ENCODE results near the gene ANKRD40. TPM values are rescaled to one million over a fixed set of nuclear protein-coding genes. Genes with fewer than 3 reads are reported as not detected.

Gene ANKRD40, protein sequence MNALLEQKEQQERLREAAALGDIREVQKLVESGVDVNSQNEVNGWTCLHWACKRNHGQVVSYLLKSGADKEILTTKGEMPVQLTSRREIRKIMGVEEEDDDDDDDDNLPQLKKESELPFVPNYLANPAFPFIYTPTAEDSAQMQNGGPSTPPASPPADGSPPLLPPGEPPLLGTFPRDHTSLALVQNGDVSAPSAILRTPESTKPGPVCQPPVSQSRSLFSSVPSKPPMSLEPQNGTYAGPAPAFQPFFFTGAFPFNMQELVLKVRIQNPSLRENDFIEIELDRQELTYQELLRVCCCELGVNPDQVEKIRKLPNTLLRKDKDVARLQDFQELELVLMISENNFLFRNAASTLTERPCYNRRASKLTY
- 50.6 and 53.4 TPM in 2 replicates for total RNA-seq (ENCODE audit: low replicate concordance)

- H3F3A ChIP-seq (ENCODE audit: low read depth): peaks cover 22% of the 10 kb centered on the region
- no peaks in the 10 kb centered on the region for H3K27me3 ChIP-seq
- TF ChIP-seq EZH2phosphoT487 (IDR thresholded peaks at IDR 0.05) (peak; percentile 28), EZH2 (IDR thresholded peaks at IDR 0.05) (no peak)
- no peaks in the 10 kb centered on the region for H3K9me3 Mint-ChIP-seq
- peak within 1 kb of the TSS; percentile 97 for H2AFZ ChIP-seq (replicated peaks)
- peaks cover 2% of the 10 kb centered on the region for H3K27me3 Mint-ChIP-seq (ENCODE audit: insufficient read depth, low read depth)
- H3K9ac ChIP-seq: peak within 1 kb of the TSS; percentile 74
- peaks cover 9% of the 10 kb centered on the region for H3K36me3 Mint-ChIP-seq
- peaks cover 13% of the 10 kb centered on the region for H3K4me1 ChIP-seq
- H3K4me2 ChIP-seq: peak within 1 kb of the TSS; percentile 94
- peak within 1 kb of the TSS; percentile 96 for H3K27ac Mint-ChIP-seq
- H3K4me1 Mint-ChIP-seq: peaks cover 28% of the 10 kb centered on the region
- H3K4me3 ChIP-seq: peak within 1 kb of the TSS; percentile 62
- peak within 1 kb of the TSS; percentile 86 for H3K27ac ChIP-seq
- peak; percentile 88 for DNase-seq (ENCODE audit: low spot score)
- H3K9me3 ChIP-seq (ENCODE audit: low read depth): no peaks in the 10 kb centered on the region
- peak within 1 kb of the TSS; percentile 94 for H3K4me3 Mint-ChIP-seq
- H3K79me2 ChIP-seq (ENCODE audit: low read depth): peaks cover 55% of the 10 kb centered on the region
- H4K20me1 ChIP-seq (ENCODE audit: low read depth): peaks cover 10% of the 10 kb centered on the region
- no peaks in the 10 kb centered on the region for H3K36me3 ChIP-seq
Observed at GRCh38 chr17:50707289-50708049, at the start of gene ANKRD40. ANKRD40 (minus strand) TSS chr17:50707914; CDS start chr17:50707654, 260 bp downstream.

GRCh38 chr17:50754521-50754920, 46.8 kb upstream of the ANKRD40 start:
- no peak overlapping the region for H3K27ac ChIP-seq
- H3K4me3 ChIP-seq: no peak overlapping the region
- H3K27me3 ChIP-seq: no peaks in the 10 kb centered on the region
- Mint-ChIP-seq H3K27ac (no peak overlapping the region), H3K4me3 (no peak overlapping the region), H3K36me3 (peaks cover 13% of the 10 kb centered on the region), H3K9me3 (no peaks in the 10 kb centered on the region), H3K4me1 (peaks cover 3% of the 10 kb centered on the region), H3K27me3 (ENCODE audit: insufficient read depth, low read depth) (no peaks in the 10 kb centered on the region)
- peaks cover 67% of the 10 kb centered on the region for H3F3A ChIP-seq (ENCODE audit: low read depth)
- TF ChIP-seq EZH2 (IDR thresholded peaks at IDR 0.05): no peak
- no peak for TF ChIP-seq EZH2phosphoT487 (IDR thresholded peaks at IDR 0.05)
- TF ChIP-seq, protein P1, sequence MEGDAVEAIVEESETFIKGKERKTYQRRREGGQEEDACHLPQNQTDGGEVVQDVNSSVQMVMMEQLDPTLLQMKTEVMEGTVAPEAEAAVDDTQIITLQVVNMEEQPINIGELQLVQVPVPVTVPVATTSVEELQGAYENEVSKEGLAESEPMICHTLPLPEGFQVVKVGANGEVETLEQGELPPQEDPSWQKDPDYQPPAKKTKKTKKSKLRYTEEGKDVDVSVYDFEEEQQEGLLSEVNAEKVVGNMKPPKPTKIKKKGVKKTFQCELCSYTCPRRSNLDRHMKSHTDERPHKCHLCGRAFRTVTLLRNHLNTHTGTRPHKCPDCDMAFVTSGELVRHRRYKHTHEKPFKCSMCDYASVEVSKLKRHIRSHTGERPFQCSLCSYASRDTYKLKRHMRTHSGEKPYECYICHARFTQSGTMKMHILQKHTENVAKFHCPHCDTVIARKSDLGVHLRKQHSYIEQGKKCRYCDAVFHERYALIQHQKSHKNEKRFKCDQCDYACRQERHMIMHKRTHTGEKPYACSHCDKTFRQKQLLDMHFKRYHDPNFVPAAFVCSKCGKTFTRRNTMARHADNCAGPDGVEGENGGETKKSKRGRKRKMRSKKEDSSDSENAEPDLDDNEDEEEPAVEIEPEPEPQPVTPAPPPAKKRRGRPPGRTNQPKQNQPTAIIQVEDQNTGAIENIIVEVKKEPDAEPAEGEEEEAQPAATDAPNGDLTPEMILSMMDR (IDR thresholded peaks at IDR 0.05): no peak
- H2AFZ ChIP-seq (replicated peaks): no peak overlapping the region
- H3K9ac ChIP-seq: no peak overlapping the region
- H3K79me2 ChIP-seq (ENCODE audit: low read depth): no peaks in the 10 kb centered on the region
- H3K4me2 ChIP-seq: no peak overlapping the region
- H3K9me3 ChIP-seq (ENCODE audit: low read depth): no peaks in the 10 kb centered on the region
- peaks cover 47% of the 10 kb centered on the region for H3K36me3 ChIP-seq
- H3K4me1 ChIP-seq: no peaks in the 10 kb centered on the region
- DNase-seq (ENCODE audit: low spot score): no peak
- H4K20me1 ChIP-seq (ENCODE audit: low read depth): peaks cover 6% of the 10 kb centered on the region

DNA sequence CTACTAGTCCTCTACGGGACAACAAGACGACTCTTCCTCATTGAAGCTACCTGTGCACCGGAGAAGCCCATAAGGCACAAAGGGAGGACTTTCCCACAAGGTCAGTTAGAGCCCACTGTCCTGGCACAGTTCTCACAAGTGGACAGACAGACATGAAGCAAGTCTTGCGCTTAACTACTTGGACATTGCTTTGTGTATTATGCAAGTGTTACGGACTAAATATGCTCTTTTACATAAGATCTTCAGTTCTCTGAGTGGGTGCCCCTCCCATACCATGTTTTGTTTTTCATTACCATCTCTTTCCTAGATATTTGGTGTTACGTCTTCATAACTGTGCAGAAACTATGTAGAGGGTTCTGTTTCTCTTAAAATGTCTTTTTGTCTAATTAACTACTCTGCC, 41.5 kb upstream of the ANKRD40 start:
- DNase-seq (ENCODE audit: low spot score): no peak
- Histone ChIP-seq H3K4me1 (no peaks in the 10 kb centered on the region), H3F3A (ENCODE audit: low read depth) (peaks cover 47% of the 10 kb centered on the region), H3K27ac (no peak overlapping the region), H3K9ac (no peak overlapping the region), H2AFZ (replicated peaks) (no peak overlapping the region), H3K36me3 (peaks cover 70% of the 10 kb centered on the region), H3K27me3 (no peaks in the 10 kb centered on the region), H3K4me2 (no peak overlapping the region), H4K20me1 (ENCODE audit: low read depth) (peaks cover 29% of the 10 kb centered on the region), H3K4me3 (no peak overlapping the region), H3K9me3 (ENCODE audit: low read depth) (no peaks in the 10 kb centered on the region), H3K79me2 (ENCODE audit: low read depth) (peaks cover 9% of the 10 kb centered on the region)
- Mint-ChIP-seq H3K27ac (no peak overlapping the region), H3K36me3 (peaks cover 28% of the 10 kb centered on the region), H3K9me3 (no peaks in the 10 kb centered on the region), H3K27me3 (ENCODE audit: insufficient read depth, low read depth) (no peaks in the 10 kb centered on the region), H3K4me3 (no peak overlapping the region), H3K4me1 (no peaks in the 10 kb centered on the region)
- TF ChIP-seq, protein P1 (IDR thresholded peaks at IDR 0.05): no peak
- TF ChIP-seq EZH2phosphoT487 (IDR thresholded peaks at IDR 0.05): no peak
- TF ChIP-seq EZH2 (IDR thresholded peaks at IDR 0.05): no peak
